Measurements from ENCODE around the gene TMEM62.
"Not testable (repeated sequence)": the region's sequence is repeated elsewhere in the genome, so short reads cannot be mapped to it uniquely, and the experiment has no call there.

DNA sequence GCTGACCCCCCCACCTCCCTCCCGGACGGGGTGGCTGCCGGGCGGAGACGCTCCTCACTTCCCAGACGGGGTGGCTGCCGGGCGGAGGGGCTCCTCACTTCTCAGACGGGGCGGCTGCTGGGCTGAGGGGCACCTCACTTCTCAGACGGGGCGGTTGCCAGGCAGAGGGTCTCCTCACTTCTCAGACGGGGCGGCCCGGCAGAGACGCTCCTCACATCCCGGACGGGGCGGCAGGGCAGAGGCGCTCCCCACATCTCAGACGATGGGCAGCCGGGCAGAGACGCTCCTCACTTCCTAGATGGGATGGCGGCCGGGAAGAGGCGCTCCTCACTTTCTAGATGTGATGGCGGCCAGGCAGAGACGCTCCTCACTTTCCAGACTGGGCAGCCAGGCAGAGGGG, 33.9 kb downstream of the TMEM62 start:
- TF ChIP-seq POLR2A (IDR thresholded peaks at IDR 0.05; ENCODE audit: low read depth); POLR2AphosphoS5 (IDR thresholded peaks at IDR 0.05): not testable (repeated sequence)
- TF ChIP-seq, protein P1, sequence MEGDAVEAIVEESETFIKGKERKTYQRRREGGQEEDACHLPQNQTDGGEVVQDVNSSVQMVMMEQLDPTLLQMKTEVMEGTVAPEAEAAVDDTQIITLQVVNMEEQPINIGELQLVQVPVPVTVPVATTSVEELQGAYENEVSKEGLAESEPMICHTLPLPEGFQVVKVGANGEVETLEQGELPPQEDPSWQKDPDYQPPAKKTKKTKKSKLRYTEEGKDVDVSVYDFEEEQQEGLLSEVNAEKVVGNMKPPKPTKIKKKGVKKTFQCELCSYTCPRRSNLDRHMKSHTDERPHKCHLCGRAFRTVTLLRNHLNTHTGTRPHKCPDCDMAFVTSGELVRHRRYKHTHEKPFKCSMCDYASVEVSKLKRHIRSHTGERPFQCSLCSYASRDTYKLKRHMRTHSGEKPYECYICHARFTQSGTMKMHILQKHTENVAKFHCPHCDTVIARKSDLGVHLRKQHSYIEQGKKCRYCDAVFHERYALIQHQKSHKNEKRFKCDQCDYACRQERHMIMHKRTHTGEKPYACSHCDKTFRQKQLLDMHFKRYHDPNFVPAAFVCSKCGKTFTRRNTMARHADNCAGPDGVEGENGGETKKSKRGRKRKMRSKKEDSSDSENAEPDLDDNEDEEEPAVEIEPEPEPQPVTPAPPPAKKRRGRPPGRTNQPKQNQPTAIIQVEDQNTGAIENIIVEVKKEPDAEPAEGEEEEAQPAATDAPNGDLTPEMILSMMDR (IDR thresholded peaks at IDR 0.05): not testable (repeated sequence)

Data from esophagus muscularis mucosa (tissue), 3 donors.